Transverse colon (tissue), 3 donors: ENCODE data around the gene BCAN.

Experiments
- CTCF ChIP-seq, 5 experiments: fragments of 200-600 bp in 3 of 5; fragments of 450-650 bp in 2 of 5; sonication (generic) in 3 of 5; IDR thresholded peaks; 1 replicate in 2 of 5; 2 replicates in 3 of 5; pipeline ENCODE4 v1.5.1; 2016 to 2017; ENCODE audit warnings: antibody characterized with exemption in 5 of 5, inconsistent platforms in 3 of 5, mild to moderate bottlenecking in 2 of 5, moderate library complexity in 1 of 5
- POLR2A ChIP-seq: fragments of 450-650 bp; IDR thresholded peaks from one replicate; pipeline ENCODE4 v1.6.1; 2016; ENCODE audit warnings: antibody characterized with exemption, mild to moderate bottlenecking, moderate library complexity

- TF ChIP-seq CTCF (IDR thresholded peaks at IDR 0.05) = peak; percentile 72 to 87 (median 80)
- no peak for TF ChIP-seq POLR2A
Observed at GRCh38 chr1:156677616-156678596, 36.0 kb downstream of the BCAN start.
